HuH-7 (cell line): ENCODE measurements around the gene METTL16.
A peak's percentile ranks its signal among the peaks of the same experiment; 100 is the strongest.

Experiments used
- DNase-seq: peaks from one replicate; pipeline ENCODE4 v3.0.0; 2011; ENCODE audit warnings: low spot score

The METTL16 gene

DNA sequence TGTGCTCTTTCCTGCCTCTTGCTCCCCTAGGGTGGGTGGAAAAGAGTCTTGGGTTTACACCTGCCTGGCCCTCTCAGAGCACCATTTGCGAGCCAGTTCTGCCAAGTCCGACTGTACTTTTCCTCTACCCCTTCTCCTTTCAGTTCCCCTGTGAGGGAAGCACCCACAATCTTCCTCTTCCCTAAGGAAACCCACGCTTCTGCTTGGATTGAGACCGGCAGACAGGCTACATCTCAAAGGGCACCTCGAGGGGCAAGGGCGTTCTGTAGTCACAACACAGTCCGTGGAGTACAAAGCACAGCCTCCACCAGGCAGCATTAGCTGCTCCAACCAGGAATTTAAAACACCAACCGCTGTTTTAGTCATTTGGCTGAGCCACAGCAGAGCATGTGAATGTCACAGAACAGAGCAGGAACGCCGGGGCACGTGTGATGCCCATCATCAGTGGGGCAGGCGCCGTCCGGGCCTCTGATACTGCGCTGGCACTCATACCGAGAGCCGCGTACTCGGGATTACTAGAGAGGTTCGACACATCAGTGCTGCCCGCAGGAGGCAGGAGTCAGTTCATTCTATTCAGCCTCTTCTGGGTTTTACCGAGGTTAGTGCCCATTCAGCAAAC is 97.1 kb downstream of the METTL16 start:
- DNase-seq = no peak

DNA sequence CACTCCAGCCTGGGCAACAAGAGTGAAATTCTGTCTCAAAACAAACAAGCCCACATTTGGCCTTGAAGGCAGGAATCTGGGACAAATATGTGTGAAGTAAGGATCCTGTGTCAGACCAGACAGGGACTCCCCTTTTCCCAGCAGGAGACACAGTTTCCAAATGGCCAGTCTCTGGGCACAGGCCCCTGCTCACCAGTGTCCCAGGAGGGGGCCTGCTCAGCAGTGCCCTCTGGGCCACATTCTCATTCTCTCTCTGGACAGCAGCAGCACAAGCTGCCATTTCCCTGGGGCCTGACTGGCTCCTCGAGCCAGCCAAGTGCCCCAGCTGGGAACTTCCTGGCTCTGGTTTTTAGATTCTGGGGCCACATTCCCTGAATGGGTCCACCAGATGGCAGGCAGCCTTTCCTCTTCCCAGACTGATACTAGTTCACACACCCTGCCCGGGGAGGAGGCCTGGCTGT is 99.1 kb downstream of the METTL16 start:
- no peak for DNase-seq

DNA sequence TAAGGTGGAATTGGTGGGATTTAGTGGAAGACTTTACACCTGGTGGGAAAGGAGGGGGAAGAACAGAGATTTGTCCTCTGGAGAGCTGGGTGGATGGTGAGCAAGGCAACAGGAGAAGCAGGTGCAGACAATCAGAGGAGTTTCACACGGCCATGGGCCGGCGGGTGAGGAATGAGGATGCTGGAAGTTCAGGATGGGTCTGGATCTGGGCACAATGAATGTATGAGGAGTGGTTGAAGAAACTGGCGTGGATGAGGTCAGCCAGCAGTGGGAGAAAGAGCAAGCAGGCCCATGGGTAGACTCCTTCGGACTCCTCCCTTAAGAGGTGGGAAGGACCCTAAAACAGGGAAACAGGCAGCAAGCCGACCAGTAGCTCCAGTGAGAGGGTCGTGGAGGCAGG is 100.7 kb downstream of the METTL16 start:
- no peak for DNase-seq

GRCh38 chr17:2406903-2407790 is 104.5 kb downstream of the METTL16 start:
- DNase-seq = no peak

DNA sequence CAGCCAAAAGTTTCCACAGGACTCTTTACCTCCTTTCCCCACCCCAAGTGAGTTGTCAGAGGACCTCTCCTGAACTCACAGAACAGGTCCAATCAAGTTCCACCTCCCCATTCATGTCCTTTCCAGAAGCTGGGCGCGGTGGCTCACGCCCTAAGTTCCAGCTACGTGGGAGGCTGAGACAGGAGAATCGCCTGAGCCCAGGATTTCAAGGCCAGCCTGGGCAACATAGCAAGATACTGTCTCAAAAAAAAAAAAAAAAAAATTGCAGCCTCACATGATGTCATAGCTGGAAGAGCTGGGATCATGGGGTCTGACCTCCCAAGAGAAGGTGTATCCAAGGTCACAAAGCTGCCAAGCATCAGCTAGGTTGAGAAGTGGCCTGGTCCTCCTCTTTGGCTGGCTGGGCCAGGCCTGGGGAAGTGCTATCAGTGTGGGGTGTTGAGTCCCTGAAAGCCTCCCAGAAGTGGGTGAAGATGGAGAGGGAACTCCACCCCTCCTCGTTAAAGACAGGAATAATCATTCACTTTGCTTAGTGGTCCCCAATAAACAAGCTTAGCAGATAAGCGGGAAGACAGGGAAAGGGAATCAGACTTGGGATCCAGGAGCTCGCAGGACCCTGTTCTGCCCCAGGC is 105.3 kb downstream of the METTL16 start:
- no peak for DNase-seq

GRCh38 chr17:2405247-2405926 is 106.3 kb downstream of the METTL16 start:
- DNase-seq = no peak

- DNase-seq = no peak
Measured at GRCh38 chr17:2403044-2403443, 108.6 kb downstream of the METTL16 start.

DNA sequence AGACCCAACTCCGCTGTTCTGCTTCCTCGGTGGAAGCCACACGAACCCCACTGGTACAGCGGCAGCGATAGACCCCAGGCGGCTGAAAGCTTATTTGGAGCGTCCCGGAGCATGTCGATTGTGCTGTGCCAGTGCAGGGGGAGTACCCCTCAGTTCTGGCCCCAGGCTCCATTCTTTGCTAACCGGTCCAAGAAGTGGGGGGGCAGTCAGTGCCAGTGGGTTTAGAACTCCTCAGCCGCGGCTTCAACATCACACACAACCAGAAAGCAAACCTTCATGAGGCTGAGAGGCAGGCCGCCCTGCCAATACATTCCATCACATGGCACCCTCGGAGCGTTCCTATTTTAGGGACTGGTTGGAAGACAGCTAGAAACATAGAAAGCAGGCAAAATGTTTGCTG is 109.1 kb downstream of the METTL16 start:
- no peak for DNase-seq

DNA sequence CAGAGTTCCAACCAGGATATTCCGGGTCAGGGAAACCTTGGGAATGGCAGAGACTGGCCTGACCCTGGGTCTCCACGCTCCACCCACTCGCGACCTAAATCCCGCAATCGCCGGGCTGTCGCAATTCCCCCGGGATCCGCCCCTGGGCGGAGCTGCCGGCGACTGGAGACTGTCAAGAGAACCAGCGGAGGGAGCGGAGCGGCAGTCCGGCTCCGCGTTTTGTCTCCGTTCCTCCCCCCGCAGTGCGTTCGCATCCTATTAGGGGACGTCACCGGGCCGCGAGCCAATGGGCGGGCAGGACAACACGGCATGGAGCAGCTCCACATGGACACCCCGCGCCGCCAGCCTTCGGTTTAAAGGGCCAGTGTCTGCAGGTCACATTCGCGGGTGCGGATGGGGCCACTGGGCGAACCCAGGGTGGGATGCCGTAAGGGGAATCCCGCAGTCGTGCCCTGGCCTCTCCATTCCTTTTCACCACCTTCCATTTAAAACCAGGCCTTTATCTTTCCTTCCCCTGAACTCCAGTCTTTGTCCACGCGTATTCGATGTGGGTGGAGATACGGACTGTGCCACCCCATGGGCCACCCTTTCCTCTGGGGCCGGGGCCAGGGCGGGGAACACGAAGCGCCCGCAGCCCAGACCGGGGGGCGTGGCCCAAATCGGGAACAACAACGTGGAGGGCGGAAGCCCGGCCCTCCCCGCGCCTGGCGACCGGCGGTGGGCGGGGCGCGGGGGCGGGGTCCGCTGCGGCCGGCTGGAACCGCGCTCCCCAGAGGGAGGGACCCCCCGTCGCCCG is 110.1 kb downstream of the METTL16 start:
- peak; percentile 92 for DNase-seq

- peak; percentile 76 for DNase-seq
Measured at GRCh38 chr17:2400877-2401425, 110.7 kb downstream of the METTL16 start, which contains the start of gene MNT. Gene MNT (minus strand): TSS chr17:2401060. CDS start chr17:2400712, 348 bp downstream.

DNA sequence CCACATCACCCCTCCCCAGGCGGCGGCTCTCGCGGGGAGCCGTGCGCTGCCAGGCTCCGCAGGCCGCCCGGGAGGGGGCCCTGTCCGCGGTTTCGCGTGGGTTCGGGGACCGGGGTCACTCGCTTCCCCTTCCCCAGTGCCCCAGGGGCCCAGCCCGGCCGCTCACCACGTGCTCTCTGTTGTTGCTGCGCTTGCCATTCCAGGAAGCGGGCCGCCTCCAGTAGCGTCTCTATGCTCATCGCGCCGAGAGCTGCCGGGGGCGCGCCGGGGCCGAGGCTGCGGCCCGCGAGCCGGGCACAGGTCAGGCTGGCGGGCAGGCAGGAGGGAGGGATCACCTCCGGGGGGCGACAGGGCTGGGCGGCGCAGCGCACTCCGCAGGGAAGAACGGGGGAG is 111.2 kb downstream of the METTL16 start:
- DNase-seq = no peak

DNA sequence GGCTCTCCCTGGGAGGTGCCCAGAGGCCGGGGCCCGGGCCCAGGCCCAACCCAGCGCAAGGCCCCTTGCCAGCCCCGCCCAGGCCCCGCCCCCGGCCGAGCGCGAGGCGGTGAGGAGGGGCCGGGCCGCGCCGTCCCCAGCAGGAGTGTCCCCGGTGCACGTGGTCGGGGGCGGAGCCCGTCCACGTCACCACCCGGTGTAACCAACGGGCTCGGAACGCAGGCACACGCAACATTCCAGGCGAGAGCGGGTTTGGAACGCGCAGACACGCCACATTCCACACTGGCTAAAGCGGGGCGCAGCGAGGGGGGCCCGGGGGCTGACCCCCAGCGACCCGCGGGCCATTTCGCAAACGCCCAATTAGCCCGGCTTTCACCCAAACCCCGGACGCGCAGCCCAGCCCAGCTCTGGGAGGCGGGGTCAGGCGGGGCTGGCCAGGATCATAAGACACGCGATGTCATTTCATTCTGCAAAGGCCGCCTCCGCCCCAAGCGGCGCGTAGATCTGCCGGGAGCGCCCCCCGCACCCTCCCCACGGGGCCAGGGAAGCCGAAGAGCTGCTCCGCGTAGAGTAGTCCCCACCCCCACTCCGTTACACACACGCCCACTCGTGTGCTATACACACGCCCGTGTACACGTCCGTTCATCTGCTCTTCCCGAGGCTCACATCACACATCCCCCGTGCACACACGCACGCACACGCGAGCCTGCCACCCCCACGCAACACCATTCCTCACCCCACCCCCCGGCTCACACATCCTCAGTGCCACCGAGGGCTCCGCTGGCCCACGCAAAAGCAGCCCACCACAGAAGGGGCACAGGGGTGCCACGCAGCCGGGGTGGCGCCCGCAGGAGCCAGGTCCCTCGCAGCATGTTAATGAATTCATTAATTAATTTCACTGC is 111.9 kb downstream of the METTL16 start:
- DNase-seq = peak; percentile 84

GRCh38 chr17:2398655-2399571 is 112.8 kb downstream of the METTL16 start:
- no peak for DNase-seq

DNA sequence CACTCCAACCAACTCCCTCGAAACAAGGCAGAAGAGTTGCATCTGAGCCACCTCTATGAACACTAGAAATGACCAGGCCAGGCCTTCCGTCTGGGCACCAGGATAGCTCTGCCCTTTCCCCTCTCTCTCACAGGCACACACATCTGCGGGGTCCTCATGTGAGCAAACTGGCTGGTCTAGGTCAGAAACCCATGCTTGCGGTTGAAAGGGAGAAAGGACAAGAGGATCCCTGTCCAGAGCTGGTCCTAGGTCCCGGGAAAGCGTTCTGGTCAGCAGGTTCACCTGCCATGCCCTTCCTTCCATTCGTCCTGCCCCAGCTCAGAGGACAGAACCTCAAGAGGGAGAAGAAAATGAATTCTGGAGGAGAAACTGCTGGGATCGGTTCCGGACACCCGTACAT is 113.5 kb downstream of the METTL16 start:
- no peak for DNase-seq

GRCh38 chr17:2397247-2398171 is 114.2 kb downstream of the METTL16 start:
- no peak for DNase-seq

GRCh38 chr17:2396568-2397246 is 115.0 kb downstream of the METTL16 start:
- peak; percentile 80 for DNase-seq

DNA sequence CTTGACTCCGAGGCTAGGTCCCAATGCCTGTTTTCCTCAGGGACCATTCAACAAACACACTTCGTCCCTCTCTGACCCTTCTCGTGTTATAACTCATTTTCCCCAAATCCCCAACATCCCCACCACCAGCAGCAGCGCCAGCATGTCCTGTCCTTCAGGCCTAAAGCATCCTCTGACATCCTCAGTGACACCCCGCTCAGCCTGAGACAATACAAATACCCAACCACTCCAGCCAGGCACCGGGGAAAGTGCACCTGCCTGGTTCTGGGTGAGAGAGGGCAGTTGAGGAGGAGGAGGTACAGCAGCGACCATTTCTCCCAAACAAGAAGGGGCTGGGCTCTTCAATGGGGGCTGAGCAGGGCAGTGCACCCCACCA is 115.5 kb downstream of the METTL16 start:
- no peak for DNase-seq
